Osteocyte (in vitro differentiated cells): ENCODE measurements around the gene PRTN3. TPM values are rescaled to one million over a fixed set of nuclear protein-coding genes. Genes with fewer than 3 reads are reported as not detected.
A peak's percentile ranks its signal among the peaks of the same experiment; 100 is the strongest.

Experiments
- DNase-seq: peaks from one replicate; pipeline ENCODE4 v3.0.0; 2021; ENCODE audit warnings: mixed read lengths; ENCODE audit not compliant: unreplicated experiment; ENCODE audit errors: extremely low spot score
- H3K27ac Mint-ChIP-seq: one replicate; pipeline ENCODE4 v1.8.0; 2021; ENCODE audit warnings: mild to moderate bottlenecking, mixed read lengths; ENCODE audit not compliant: unreplicated experiment
- H3K27me3 Mint-ChIP-seq: one replicate; pipeline ENCODE4 v1.8.0; 2021; ENCODE audit warnings: mixed read lengths; ENCODE audit not compliant: unreplicated experiment
- H3K36me3 Mint-ChIP-seq: one replicate; pipeline ENCODE4 v1.8.0; 2021; ENCODE audit warnings: mixed read lengths; ENCODE audit not compliant: unreplicated experiment
- H3K4me1 Mint-ChIP-seq: one replicate; pipeline ENCODE4 v1.8.0; 2021; ENCODE audit warnings: mixed read lengths; ENCODE audit not compliant: unreplicated experiment
- H3K4me3 Mint-ChIP-seq: one replicate; pipeline ENCODE4 v1.8.0; 2021; ENCODE audit warnings: mild to moderate bottlenecking, moderate library complexity, mixed read lengths; ENCODE audit not compliant: unreplicated experiment
- H3K9me3 Mint-ChIP-seq: one replicate; pipeline ENCODE4 v1.8.0; 2021; ENCODE audit warnings: mixed read lengths; ENCODE audit not compliant: unreplicated experiment
- CTCF ChIP-seq: fragments of 200-600 bp; sonication (generic); IDR thresholded peaks from 2 replicates; pipeline ENCODE4 v1.5.0; 2021; ENCODE audit warnings: antibody characterized with exemption, mild to moderate bottlenecking, moderate library complexity
- total RNA-seq: library from RNA; stranded (reverse); gene quantifications from 2 replicates; pipeline ENCODE4 v1.2.1, GENCODE V29; 2021

Gene PRTN3
- total RNA-seq, 1 donor from 2014 or later: not detected

- TF ChIP-seq CTCF: no peak
- Mint-ChIP-seq H3K9me3 (no peaks in the 10 kb centered on the region), H3K27ac (peak overlapping the region; percentile 85), H3K36me3 (peaks cover 20% of the 10 kb centered on the region), H3K4me3 (peak overlapping the region; percentile 64), H3K4me1 (peaks cover 48% of the 10 kb centered on the region), H3K27me3 (no peaks in the 10 kb centered on the region)
- DNase-seq: no peak
Observed at GRCh38 chr19:801030-801860, 39.6 kb upstream of the PRTN3 start.

- peaks cover 23% of the 10 kb centered on the region for H3K36me3 Mint-ChIP-seq
- TF ChIP-seq CTCF: no peak
- DNase-seq: no peak
- H3K27ac Mint-ChIP-seq: peak overlapping the region; percentile 85
- no peaks in the 10 kb centered on the region for H3K9me3 Mint-ChIP-seq
- H3K4me3 Mint-ChIP-seq: peak overlapping the region; percentile 56
- peaks cover 45% of the 10 kb centered on the region for H3K4me1 Mint-ChIP-seq
- no peaks in the 10 kb centered on the region for H3K27me3 Mint-ChIP-seq
Observed at GRCh38 chr19:801861-802497, 38.8 kb upstream of the PRTN3 start.

- peak overlapping the region; percentile 56 for H3K4me3 Mint-ChIP-seq
- DNase-seq: no peak
- no peak for TF ChIP-seq CTCF
- H3K27ac Mint-ChIP-seq: peak overlapping the region; percentile 85
- no peaks in the 10 kb centered on the region for H3K9me3 Mint-ChIP-seq
- peaks cover 49% of the 10 kb centered on the region for H3K4me1 Mint-ChIP-seq
- H3K27me3 Mint-ChIP-seq: no peaks in the 10 kb centered on the region
- peaks cover 29% of the 10 kb centered on the region for H3K36me3 Mint-ChIP-seq
Observed at GRCh38 chr19:802498-803098, 38.2 kb upstream of the PRTN3 start.

- H3K36me3 Mint-ChIP-seq: peaks cover 33% of the 10 kb centered on the region
- H3K4me1 Mint-ChIP-seq: peaks cover 50% of the 10 kb centered on the region
- TF ChIP-seq CTCF: no peak
- H3K27ac Mint-ChIP-seq: peak overlapping the region; percentile 85
- no peak overlapping the region for H3K4me3 Mint-ChIP-seq
- no peaks in the 10 kb centered on the region for H3K27me3 Mint-ChIP-seq
- no peak for DNase-seq
- H3K9me3 Mint-ChIP-seq: no peaks in the 10 kb centered on the region
Observed at GRCh38 chr19:803099-803561, 37.7 kb upstream of the PRTN3 start.
